Neural cell (in vitro differentiated cells): ENCODE measurements around the gene ETV6.

Experiments
- CTCF ChIP-seq: fragments of 450-650 bp; IDR thresholded peaks from 2 replicates; pipeline ENCODE4 v1.5.1; 2014; ENCODE audit warnings: antibody characterized with exemption, mild to moderate bottlenecking, moderate library complexity; ENCODE audit not compliant: poor library complexity, severe bottlenecking
- RAD21 ChIP-seq: fragments of 450-650 bp; conservative IDR thresholded peaks from 2 replicates; pipeline ENCODE4 v1.6.1; 2014; ENCODE audit warnings: antibody characterized with exemption, mild to moderate bottlenecking, moderate library complexity
- SMC3 ChIP-seq: fragments of 450-650 bp; conservative IDR thresholded peaks from 2 replicates; pipeline ENCODE4 v1.6.1; 2014; ENCODE audit warnings: antibody characterized with exemption, mild to moderate bottlenecking, moderate library complexity; ENCODE audit not compliant: poor library complexity

GRCh38 chr12:11834931-11835330 lies 185.5 kb downstream of the ETV6 start:
- TF ChIP-seq RAD21 = no peak
- no peak for TF ChIP-seq SMC3
- no peak for TF ChIP-seq CTCF
